Lung (tissue), 12 donors: ENCODE data around the gene SRC. TPM values are rescaled to one million over a fixed set of nuclear protein-coding genes. Genes with fewer than 3 reads are reported as not detected.

Source experiments
- ATAC-seq: fragments of 200-7000 bp; cut with Tn5 transposase; one replicate; pipeline ENCODE4 v1.9.1; 2020; ENCODE audit warnings: moderate number of reproducible peaks; ENCODE audit not compliant: insufficient read depth, low FRiP score
- DNase-seq, 3 donors: peaks; one replicate each; pipeline ENCODE4 v3.0.0-alpha.2; 2013 to 2017
- H3K27ac ChIP-seq, 2 donors: one replicate each; pipeline ENCODE4 v1.5.1; 2013; ENCODE audit warnings: mild to moderate bottlenecking in 2 of 2, moderate library complexity in 2 of 2, control low read depth in 1 of 2, inconsistent platforms in 1 of 2, low read depth in 1 of 2, low read length in 1 of 2
- H3K27me3 ChIP-seq, 3 donors: one replicate each; pipeline ENCODE4 v1.5.1; 2013; ENCODE audit warnings: low read length in 2 of 3; ENCODE audit not compliant: control insufficient read depth in 3 of 3, insufficient read depth in 3 of 3
- H3K36me3 ChIP-seq, 4 donors: one replicate each; pipeline ENCODE4 v1.5.1; 2013; ENCODE audit warnings: low read length in 4 of 4, mild to moderate bottlenecking in 1 of 4, moderate library complexity in 1 of 4; ENCODE audit not compliant: control insufficient read depth in 4 of 4, insufficient read depth in 4 of 4
- H3K4me1 ChIP-seq, 5 donors: one replicate each; pipeline ENCODE4 v1.5.1; 2013; ENCODE audit warnings: low read length in 5 of 5, mild to moderate bottlenecking in 2 of 5, moderate library complexity in 1 of 5; ENCODE audit not compliant: control insufficient read depth in 5 of 5, insufficient read depth in 5 of 5
- H3K4me3 ChIP-seq: one replicate; pipeline ENCODE4 v1.5.1; 2013; ENCODE audit warnings: mild to moderate bottlenecking, control low read depth, moderate library complexity
- H3K9ac ChIP-seq, 2 donors: one replicate each; pipeline ENCODE4 v1.5.1; 2013; ENCODE audit warnings: low read length in 2 of 2, control low read depth in 1 of 2; ENCODE audit not compliant: insufficient read depth in 1 of 2
- H3K9me3 ChIP-seq, 4 donors: one replicate each; pipeline ENCODE4 v1.5.1; 2013; ENCODE audit warnings: low read length in 3 of 4, mild to moderate bottlenecking in 1 of 4, moderate library complexity in 1 of 4; ENCODE audit not compliant: control insufficient read depth in 4 of 4, insufficient read depth in 3 of 4
- CTCF ChIP-seq: IDR thresholded peaks from 2 replicates; pipeline ENCODE4 v1.5.1; 2012; ENCODE audit warnings: mild to moderate bottlenecking; ENCODE audit errors: control extremely low read depth, extremely low read depth
- WGBS, 2 donors: extraction: QIAGEN DNeasy Blood & Tissue Kit; methylation state at CpG; one replicate each; pipeline ENCODE4 v1.1.7; 2013; 5-methylcytosine and 5-hydroxymethylcytosine counted together
- polyA plus RNA-seq, 2 donors: library from polyadenylated mRNA; stranded (reverse); fragments of 200-250 nt; gene quantifications; one replicate each; pipeline ENCODE4 v1.2.1, GENCODE V29; 2013
- total RNA-seq, 2 donors: library from RNA; depleted of rRNA in 1 of 2; stranded (reverse); fragments of >200 nt in 1 of 2; gene quantifications; one replicate each; pipeline ENCODE4 v1.2.1, GENCODE V29; 2014 to 2021
- donor health status: control.
- donor health status: control.
- donor health status: Bipolar disorder and iron deficiency.
- donor health status: healthy.
- donor health status: DM: yes; HTN: yes; CAD: no.

Gene SRC
- total and polyA plus RNA-seq, 4 donors = 35.6 to 69.5 (median 50.1) TPM

DNA sequence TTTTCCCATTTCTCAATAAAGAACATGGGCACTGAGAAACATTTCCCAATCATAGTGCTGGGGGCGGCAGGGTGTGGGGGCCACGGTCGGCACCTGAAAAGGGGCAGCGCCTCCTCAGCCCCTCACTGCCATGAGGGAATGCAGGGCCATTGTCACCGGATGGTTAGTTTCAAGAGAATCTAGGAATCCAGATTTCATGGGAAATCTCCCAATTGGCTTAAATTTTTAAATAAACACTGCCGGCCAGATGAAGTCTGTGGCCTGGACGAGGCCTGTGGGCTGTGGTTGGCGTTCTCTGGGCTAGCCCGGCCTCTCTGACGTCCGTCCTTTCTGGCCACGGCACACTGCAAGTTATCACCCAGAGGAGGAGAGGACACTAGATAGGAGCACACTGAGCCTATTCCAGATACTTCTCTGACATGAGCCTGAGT, 30.9 kb upstream of the SRC start:
- Histone ChIP-seq H3K9me3 (no peaks in the 10 kb centered on the region), H3K4me1 (peaks cover 4 to 40% (median 21%) of the 10 kb centered on the region in 5 donors), H3K27me3 (no peaks in the 10 kb centered on the region), H3K4me3 (no peak overlapping the region), H3K36me3 (peaks cover 6 to 33% (median 16%) of the 10 kb centered on the region in 4 donors), H3K27ac (peak overlapping the region; percentile 60 to 74), H3K9ac (peak overlapping the region in 1 of 2 donors; percentile 75)
- ATAC-seq (no peak), DNase-seq (peak; percentile 69 to 85 (median 82))
- WGBS, 2 donors = 66 to 74% methylated on average over 12 of the region's 12 CpGs
- TF ChIP-seq CTCF = no peak

DNA sequence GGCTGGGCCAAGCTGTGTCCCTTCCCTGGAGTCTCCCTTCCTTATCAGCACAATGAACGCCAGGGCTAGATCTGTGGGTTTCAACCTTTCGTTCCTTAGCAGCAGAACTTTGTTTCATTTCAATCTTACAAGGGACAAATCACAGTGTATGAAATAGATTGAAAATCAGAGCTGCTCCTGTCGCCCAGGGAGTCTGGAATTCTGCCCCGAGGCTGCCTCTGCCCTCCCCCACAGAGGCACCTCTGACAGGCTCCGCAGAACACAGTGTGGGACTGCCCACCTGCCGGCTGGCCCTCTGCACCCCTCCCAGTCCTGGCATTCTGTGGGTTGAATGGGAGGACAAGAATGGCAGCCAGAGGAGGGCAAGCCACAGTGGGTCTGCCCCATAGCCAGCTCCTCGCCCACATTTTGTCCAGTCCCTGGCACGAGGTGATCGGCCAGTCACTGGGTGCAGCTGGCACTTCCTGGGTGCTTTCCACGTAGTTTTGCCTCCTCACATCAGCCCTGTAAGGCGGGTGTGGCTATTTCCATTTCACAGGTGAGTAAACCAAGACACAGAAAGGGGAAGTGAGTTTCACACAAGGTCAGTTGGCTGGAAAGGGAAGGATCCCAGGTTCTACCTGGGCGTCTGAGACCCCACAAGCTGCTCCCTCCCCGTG, 30.4 kb upstream of the SRC start:
- DNase-seq (no peak), ATAC-seq (no peak)
- Histone ChIP-seq H3K9ac (peak overlapping the region in 1 of 2 donors; percentile 75), H3K4me1 (peaks cover 4 to 40% (median 21%) of the 10 kb centered on the region in 5 donors), H3K36me3 (peaks cover 6 to 32% (median 15%) of the 10 kb centered on the region in 4 donors), H3K27me3 (no peaks in the 10 kb centered on the region), H3K9me3 (no peaks in the 10 kb centered on the region), H3K4me3 (no peak overlapping the region), H3K27ac (peak overlapping the region; percentile 24 to 27)
- TF ChIP-seq CTCF = no peak
- WGBS, 2 donors = 70 to 74% methylated on average over 13 of the region's 13 CpGs

DNA sequence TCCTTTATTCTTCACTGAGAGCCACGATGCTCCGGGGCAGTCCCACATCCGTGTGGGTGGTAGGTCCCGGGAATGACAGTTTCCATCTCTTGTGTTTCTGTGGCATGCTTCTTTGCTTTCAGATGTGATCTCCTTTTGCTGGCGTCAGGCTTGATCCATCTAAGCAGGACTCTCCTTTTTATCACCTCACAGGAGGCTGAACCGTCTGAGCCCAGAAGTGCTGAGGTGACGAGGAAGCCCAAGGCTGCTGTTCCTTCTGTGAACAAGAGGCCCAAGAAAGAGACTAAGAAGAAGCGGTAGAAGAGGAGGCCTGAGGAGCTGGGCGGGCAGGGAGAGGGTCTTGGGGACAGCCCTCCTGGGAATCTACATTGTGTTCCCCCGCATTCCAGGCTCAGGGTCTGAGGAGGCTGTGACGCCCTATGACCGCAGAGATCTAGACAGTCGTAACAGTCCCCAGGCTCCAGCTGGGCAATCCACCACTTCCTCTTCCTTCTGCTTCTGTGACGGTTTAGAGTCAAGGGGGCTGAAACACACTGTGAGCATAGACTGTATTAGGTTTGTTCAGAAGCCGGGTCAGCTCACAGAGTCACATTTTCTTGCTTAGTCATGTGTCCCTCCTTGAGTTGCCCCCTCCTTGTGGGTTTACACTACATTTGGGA, 29.7 kb upstream of the SRC start:
- WGBS, 2 donors = 41 to 75% methylated on average over 15 of the region's 15 CpGs
- no peak for ATAC-seq

More for the DNA sequence above, 29.7 kb upstream of the SRC start:
- no peak for DNase-seq
- no peak for TF ChIP-seq CTCF
- peak overlapping the region in 1 of 2 donors; percentile 35 for H3K9ac ChIP-seq
- H3K27ac ChIP-seq = peak overlapping the region in 1 of 2 donors; percentile 27
- H3K4me3 ChIP-seq = no peak overlapping the region
- peaks cover 6 to 29% (median 15%) of the 10 kb centered on the region in 4 donors for H3K36me3 ChIP-seq
- no peaks in the 10 kb centered on the region for H3K27me3 ChIP-seq
- no peaks in the 10 kb centered on the region for H3K9me3 ChIP-seq
- H3K4me1 ChIP-seq = peaks cover 4 to 40% (median 21%) of the 10 kb centered on the region in 5 donors
